ENCODE results near the gene THRB. TPM values are rescaled to one million over a fixed set of nuclear protein-coding genes. Genes with fewer than 3 reads are reported as not detected.

THRB gene
- total RNA-seq, 2 experiments from 2014 or later, result not detected

- H3K36me3 Mint-ChIP-seq, result no peaks in the 10 kb centered on the region
- H3K9me3 Mint-ChIP-seq, result no peaks in the 10 kb centered on the region
- H3K27me3 Mint-ChIP-seq, result no peaks in the 10 kb centered on the region
- no peak overlapping the region for H3K4me3 Mint-ChIP-seq
- ChIA-PET CTCF (no interaction called here), POLR2A (no interaction called here)
- no peak overlapping the region for H3K27ac Mint-ChIP-seq
- no peaks in the 10 kb centered on the region for H3K4me1 Mint-ChIP-seq (ENCODE audit: low read depth)
- no peak for DNase-seq
- intact Hi-C loops (cut with micrococcal nuclease), result no loop called here
Observed at GRCh38 chr3:24338409-24339130, 156.1 kb downstream of the THRB start.

GRCh38 chr3:24336101-24336500 is 158.5 kb downstream of the THRB start:
- POLR2A ChIA-PET, result no interaction called here
- H3K4me1 Mint-ChIP-seq (ENCODE audit: low read depth), result no peaks in the 10 kb centered on the region

GRCh38 chr3:24332092-24332491 is 162.6 kb downstream of the THRB start:
- no peak for DNase-seq
- no peak overlapping the region for H3K4me3 Mint-ChIP-seq
- no peaks in the 10 kb centered on the region for H3K27me3 Mint-ChIP-seq
- POLR2A ChIA-PET, result no interaction called here
- intact Hi-C loops (cut with micrococcal nuclease), result no loop called here
- no peak overlapping the region for H3K27ac Mint-ChIP-seq
- CTCF ChIA-PET, result no interaction called here
- no peaks in the 10 kb centered on the region for H3K36me3 Mint-ChIP-seq
- no peaks in the 10 kb centered on the region for H3K4me1 Mint-ChIP-seq (ENCODE audit: low read depth)
- no peaks in the 10 kb centered on the region for H3K9me3 Mint-ChIP-seq

More at GRCh38 chr3:24336101-24336500, 158.5 kb downstream of the THRB start:
- CTCF ChIA-PET, result no interaction called here
- DNase-seq, result no peak
- Mint-ChIP-seq H3K36me3 (no peaks in the 10 kb centered on the region), H3K4me3 (no peak overlapping the region), H3K27ac (no peak overlapping the region), H3K9me3 (no peaks in the 10 kb centered on the region), H3K27me3 (no peaks in the 10 kb centered on the region)
- intact Hi-C loops (cut with micrococcal nuclease), result no loop called here

- ChIA-PET POLR2A (no interaction called here), CTCF (no interaction called here)
- no peaks in the 10 kb centered on the region for H3K4me1 Mint-ChIP-seq (ENCODE audit: low read depth)
- no peaks in the 10 kb centered on the region for H3K36me3 Mint-ChIP-seq
- H3K4me3 Mint-ChIP-seq, result no peak overlapping the region
- no peak overlapping the region for H3K27ac Mint-ChIP-seq
- H3K9me3 Mint-ChIP-seq, result peaks cover 4% of the 10 kb centered on the region
- no peaks in the 10 kb centered on the region for H3K27me3 Mint-ChIP-seq
- DNase-seq, result no peak
- intact Hi-C loops (cut with micrococcal nuclease), result no loop called here
Observed at GRCh38 chr3:24323272-24323671, 171.4 kb downstream of the THRB start.

DNA sequence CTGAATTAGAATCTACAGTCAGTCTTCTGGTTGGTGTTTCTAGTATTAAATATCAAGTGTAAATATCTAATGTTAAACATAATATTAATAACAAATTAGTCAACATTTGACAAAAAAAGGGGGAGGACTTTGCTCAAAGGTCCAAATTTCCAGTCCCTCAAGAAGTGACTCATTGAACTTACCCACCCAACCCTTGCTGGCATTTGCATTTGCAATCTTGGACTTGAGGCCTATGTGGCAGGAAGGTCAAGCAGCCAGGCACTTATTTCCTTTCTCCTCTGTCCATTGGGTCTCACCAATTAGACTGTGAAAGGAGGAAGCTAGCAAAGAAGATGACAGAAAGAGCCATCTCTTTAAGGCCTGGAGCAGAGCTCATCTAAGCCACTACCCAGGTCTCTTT is 174.0 kb downstream of the THRB start:
- intact Hi-C loops (cut with micrococcal nuclease), result no loop called here
- no peaks in the 10 kb centered on the region for H3K27me3 Mint-ChIP-seq
- no peaks in the 10 kb centered on the region for H3K36me3 Mint-ChIP-seq
- no peak overlapping the region for H3K4me3 Mint-ChIP-seq
- H3K4me1 Mint-ChIP-seq (ENCODE audit: low read depth), result no peaks in the 10 kb centered on the region
- ChIA-PET CTCF (no interaction called here), POLR2A (no interaction called here)
- H3K27ac Mint-ChIP-seq, result no peak overlapping the region
- no peak for DNase-seq
- peaks cover 4% of the 10 kb centered on the region for H3K9me3 Mint-ChIP-seq

DNA sequence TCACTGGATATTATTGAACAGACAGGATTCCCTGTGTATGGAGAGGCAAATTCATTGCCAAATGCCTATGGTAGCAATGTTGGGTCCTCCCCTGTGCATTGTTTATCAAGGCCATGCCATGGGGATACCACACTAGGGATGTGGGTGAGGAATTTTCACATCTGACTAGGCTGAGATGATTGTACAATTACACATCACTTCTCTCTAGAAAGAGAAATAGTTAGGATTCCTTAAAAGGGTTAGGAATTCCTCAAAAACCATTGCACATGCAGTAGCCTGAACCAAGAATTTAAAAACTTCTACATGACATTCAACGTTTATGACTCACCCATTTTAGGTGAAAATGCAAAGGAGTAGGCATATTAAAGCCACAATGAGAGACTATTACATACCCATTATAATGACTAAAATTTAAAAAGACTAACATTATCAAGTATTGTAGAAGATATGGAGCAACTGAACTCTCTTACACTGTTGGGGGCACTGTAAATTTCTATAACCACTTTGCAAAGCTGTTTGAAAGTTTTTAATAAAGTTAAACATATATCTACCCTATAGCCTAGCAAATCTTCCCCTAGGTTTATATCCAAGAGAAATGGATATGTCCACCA is 175.9 kb downstream of the THRB start:
- Mint-ChIP-seq H3K4me3 (no peak overlapping the region), H3K4me1 (ENCODE audit: low read depth) (no peaks in the 10 kb centered on the region), H3K36me3 (no peaks in the 10 kb centered on the region), H3K9me3 (peaks cover 4% of the 10 kb centered on the region), H3K27ac (no peak overlapping the region), H3K27me3 (no peaks in the 10 kb centered on the region)
- ChIA-PET CTCF (no interaction called here), POLR2A (no interaction called here)
- DNase-seq, result no peak
- intact Hi-C loops (cut with micrococcal nuclease), result no loop called here

DNA sequence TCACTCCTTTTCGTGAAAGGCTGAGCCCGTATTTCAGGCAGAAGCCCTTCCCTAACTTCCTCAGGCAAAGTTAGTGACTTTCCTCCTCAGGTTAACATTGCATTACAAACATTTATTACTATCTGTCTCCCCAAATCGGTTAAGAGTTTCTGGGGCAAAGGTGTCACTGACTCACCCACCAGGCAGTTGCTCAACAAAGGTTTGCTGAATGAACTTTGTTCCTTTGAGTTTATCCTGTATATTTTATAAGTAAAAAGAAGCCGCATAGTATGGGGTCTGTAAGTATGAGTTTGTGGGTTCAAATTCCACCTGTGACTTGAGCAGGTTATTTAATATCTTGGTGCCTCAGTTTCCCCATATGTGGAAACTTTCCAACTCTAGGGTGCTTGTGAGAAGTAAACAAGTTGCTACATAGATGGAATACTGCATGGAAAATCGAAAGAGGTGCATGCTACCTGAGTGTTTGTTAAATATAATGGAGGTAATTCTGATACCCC is 177.7 kb downstream of the THRB start:
- Mint-ChIP-seq H3K4me1 (ENCODE audit: low read depth) (no peaks in the 10 kb centered on the region), H3K4me3 (no peak overlapping the region), H3K27me3 (no peaks in the 10 kb centered on the region), H3K9me3 (peaks cover 4% of the 10 kb centered on the region), H3K36me3 (no peaks in the 10 kb centered on the region), H3K27ac (no peak overlapping the region)
- intact Hi-C loops (cut with micrococcal nuclease), result no loop called here
- no peak for DNase-seq
- ChIA-PET POLR2A (no interaction called here), CTCF (no interaction called here)

- no peak overlapping the region for H3K4me3 Mint-ChIP-seq
- no peak for DNase-seq
- intact Hi-C loops (cut with micrococcal nuclease), result no loop called here
Observed at GRCh38 chr3:24315971-24316370, 178.7 kb downstream of the THRB start.

GRCh38 chr3:24315356-24315755 is 179.3 kb downstream of the THRB start:
- ChIA-PET CTCF (no interaction called here), POLR2A (no interaction called here)
- Mint-ChIP-seq H3K4me3 (no peak overlapping the region), H3K4me1 (ENCODE audit: low read depth) (no peaks in the 10 kb centered on the region), H3K27ac (no peak overlapping the region), H3K36me3 (no peaks in the 10 kb centered on the region), H3K27me3 (no peaks in the 10 kb centered on the region), H3K9me3 (peaks cover 4% of the 10 kb centered on the region)
- intact Hi-C loops (cut with micrococcal nuclease), result no loop called here
- no peak for DNase-seq

More at GRCh38 chr3:24315971-24316370, 178.7 kb downstream of the THRB start:
- H3K4me1 Mint-ChIP-seq (ENCODE audit: low read depth), result no peaks in the 10 kb centered on the region
- no peaks in the 10 kb centered on the region for H3K36me3 Mint-ChIP-seq
- H3K27me3 Mint-ChIP-seq, result no peaks in the 10 kb centered on the region
- H3K9me3 Mint-ChIP-seq, result peaks cover 4% of the 10 kb centered on the region
- ChIA-PET CTCF (no interaction called here), POLR2A (no interaction called here)
- H3K27ac Mint-ChIP-seq, result no peak overlapping the region

GRCh38 chr3:24311881-24312280 is 182.8 kb downstream of the THRB start:
- no peaks in the 10 kb centered on the region for H3K36me3 Mint-ChIP-seq
- H3K27me3 Mint-ChIP-seq, result no peaks in the 10 kb centered on the region
- CTCF ChIA-PET, result no interaction called here
- DNase-seq, result no peak
- intact Hi-C loops (cut with micrococcal nuclease), result no loop called here
- H3K4me3 Mint-ChIP-seq, result no peak overlapping the region
- H3K27ac Mint-ChIP-seq, result no peak overlapping the region
- no peaks in the 10 kb centered on the region for H3K9me3 Mint-ChIP-seq
- H3K4me1 Mint-ChIP-seq (ENCODE audit: low read depth), result no peaks in the 10 kb centered on the region
- POLR2A ChIA-PET, result no interaction called here

DNA sequence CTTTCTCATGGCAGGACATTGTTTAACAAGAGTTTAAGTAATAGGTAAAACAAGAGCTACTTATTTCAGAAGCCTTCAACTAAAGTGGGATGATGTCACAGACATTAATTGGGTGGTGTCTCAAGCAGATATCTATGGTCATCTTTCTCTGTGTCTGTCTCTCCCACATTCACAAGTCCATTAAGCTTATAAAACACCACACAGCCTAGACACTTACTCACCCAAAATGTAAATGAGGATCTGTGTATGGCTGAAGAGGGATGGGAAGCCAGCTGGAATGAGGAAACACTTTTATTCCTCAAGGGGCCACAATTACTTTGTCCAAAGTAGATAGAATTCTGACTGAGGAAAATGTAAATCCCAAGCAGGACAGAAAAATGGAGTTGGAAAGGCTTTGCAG is 183.8 kb downstream of the THRB start:
- POLR2A ChIA-PET, result no interaction called here
- Mint-ChIP-seq H3K9me3 (no peaks in the 10 kb centered on the region), H3K27me3 (no peaks in the 10 kb centered on the region), H3K36me3 (no peaks in the 10 kb centered on the region), H3K4me3 (no peak overlapping the region), H3K4me1 (ENCODE audit: low read depth) (no peaks in the 10 kb centered on the region), H3K27ac (no peak overlapping the region)
- intact Hi-C loops (cut with micrococcal nuclease), result no loop called here
- no peak for DNase-seq
- CTCF ChIA-PET, result no interaction called here

GRCh38 chr3:24306518-24306917 is 188.1 kb downstream of the THRB start:
- POLR2A ChIA-PET, result no interaction called here
- H3K27me3 Mint-ChIP-seq, result no peaks in the 10 kb centered on the region
- no peaks in the 10 kb centered on the region for H3K9me3 Mint-ChIP-seq
- CTCF ChIA-PET, result no interaction called here
- no peak overlapping the region for H3K4me3 Mint-ChIP-seq
- no peaks in the 10 kb centered on the region for H3K4me1 Mint-ChIP-seq (ENCODE audit: low read depth)
- intact Hi-C loops (cut with micrococcal nuclease), result no loop called here
- DNase-seq, result no peak
- no peaks in the 10 kb centered on the region for H3K36me3 Mint-ChIP-seq
- no peak overlapping the region for H3K27ac Mint-ChIP-seq

DNA sequence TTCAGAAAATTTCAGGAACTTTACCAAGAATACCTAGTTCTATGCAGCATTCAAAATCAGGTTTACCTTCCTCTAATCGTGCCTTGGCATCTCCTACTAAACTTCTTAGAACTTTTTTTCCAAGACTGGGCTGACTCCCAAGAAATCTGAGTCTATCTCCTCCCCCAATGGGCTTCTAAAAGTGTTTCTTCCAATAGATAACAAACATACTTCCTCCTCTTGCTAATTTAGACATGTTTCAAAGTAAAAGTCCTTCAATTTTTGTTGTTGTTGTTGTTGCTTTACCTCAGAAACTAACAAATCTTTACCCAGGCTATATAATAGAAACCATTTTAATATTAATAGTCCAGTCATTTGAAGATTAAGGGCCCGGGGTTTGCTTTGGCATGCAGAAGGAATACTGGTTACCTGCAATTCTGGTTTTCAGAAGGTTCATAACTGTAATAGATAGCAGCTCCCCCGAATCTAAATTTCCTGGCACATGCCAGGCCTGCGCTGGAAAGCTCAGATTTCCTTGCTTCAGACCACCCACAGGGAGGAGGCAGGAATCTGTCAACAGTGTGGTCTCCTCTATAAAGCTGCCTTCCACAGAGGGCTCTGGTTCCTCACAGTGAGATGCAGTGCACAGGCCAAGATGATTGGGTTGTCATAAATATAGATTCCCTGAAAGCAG is 188.7 kb downstream of the THRB start:
- H3K4me1 Mint-ChIP-seq (ENCODE audit: low read depth), result no peaks in the 10 kb centered on the region
- H3K27ac Mint-ChIP-seq, result no peak overlapping the region
- intact Hi-C loops (cut with micrococcal nuclease), result no loop called here
- ChIA-PET CTCF (no interaction called here), POLR2A (no interaction called here)
- H3K36me3 Mint-ChIP-seq, result no peaks in the 10 kb centered on the region
- no peak for DNase-seq
- no peak overlapping the region for H3K4me3 Mint-ChIP-seq
- H3K9me3 Mint-ChIP-seq, result no peaks in the 10 kb centered on the region
- no peaks in the 10 kb centered on the region for H3K27me3 Mint-ChIP-seq
